Neural cell (in vitro differentiated cells): ENCODE results near the gene EFS.

Experiments
- CTCF ChIP-seq: fragments of 450-650 bp; IDR thresholded peaks from 2 replicates; pipeline ENCODE4 v1.5.1; 2014; ENCODE audit warnings: antibody characterized with exemption, mild to moderate bottlenecking, moderate library complexity; ENCODE audit not compliant: poor library complexity, severe bottlenecking
- EP300 ChIP-seq: fragments of 450-650 bp; conservative IDR thresholded peaks from 2 replicates; pipeline ENCODE4 v1.6.1; 2014; ENCODE audit warnings: antibody characterized with exemption, mild to moderate bottlenecking, moderate library complexity; ENCODE audit not compliant: poor library complexity, severe bottlenecking
- EZH2 ChIP-seq: fragments of 200-600, 300-800 bp; shearing (Covaris generic), sonication (generic); IDR thresholded peaks from 2 replicates; pipeline ENCODE4 v1.6.1; 2014; ENCODE audit warnings: antibody characterized with exemption, low read length, borderline replicate concordance, mild to moderate bottlenecking; ENCODE audit not compliant: insufficient read depth, poor library complexity, severe bottlenecking
- POLR2AphosphoS5 ChIP-seq: IDR thresholded peaks from 2 replicates; pipeline ENCODE4 v1.6.1; 2012
- RAD21 ChIP-seq: fragments of 450-650 bp; conservative IDR thresholded peaks from 2 replicates; pipeline ENCODE4 v1.6.1; 2014; ENCODE audit warnings: antibody characterized with exemption, mild to moderate bottlenecking, moderate library complexity
- REST ChIP-seq: IDR thresholded peaks from 2 replicates; pipeline ENCODE4 v1.6.1; 2012; ENCODE audit warnings: borderline replicate concordance
- TAF1 ChIP-seq: IDR thresholded peaks from 2 replicates; pipeline ENCODE4 v1.6.1; 2012; ENCODE audit warnings: low read depth

GRCh38 chr14:23380197-23380914 lies 15.4 kb upstream of the EFS start:
- no peak for TF ChIP-seq EZH2
- peak; percentile 4 for TF ChIP-seq CTCF
- no peak for TF ChIP-seq POLR2AphosphoS5
- no peak for TF ChIP-seq RAD21
- TF ChIP-seq EP300: no peak
- no peak for TF ChIP-seq REST
- TF ChIP-seq TAF1: no peak
